Measurements from ENCODE around the gene B3GLCT. TPM values are rescaled to one million over a fixed set of nuclear protein-coding genes. Genes with fewer than 3 reads are reported as not detected.

B3GLCT gene
- total and polyA plus RNA-seq, 2 of the 13 experiments (the other 11 are each of a cell fraction or from before 2014, with no cell fraction given): 2.0 to 7.1 TPM

GRCh38 chr13:31179754-31180153, 20.0 kb upstream of the B3GLCT start (continued):
- TF ChIP-seq ZNF512 (CRISPR knock-in tag; IDR thresholded peaks at IDR 0.05): no peak
- TF ChIP-seq REL (CRISPR knock-in tag; conservative IDR thresholded peaks at IDR 0.05): no peak
- TF ChIP-seq CREB1 (IDR thresholded peaks at IDR 0.05): no peak
- no peak for TF ChIP-seq CREB1 (CRISPR knock-in tag; IDR thresholded peaks at IDR 0.05)
- TF ChIP-seq MXD4 (CRISPR knock-in tag; IDR thresholded peaks at IDR 0.05): no peak
- no peak for TF ChIP-seq ZFP91 (CRISPR knock-in tag; IDR thresholded peaks at IDR 0.05; ENCODE audit: borderline replicate concordance)
- no peak for TF ChIP-seq BHLHE40 (IDR thresholded peaks at IDR 0.05; ENCODE audit: low read length)
- TF ChIP-seq DPF2 (CRISPR knock-in tag; IDR thresholded peaks at IDR 0.05; ENCODE audit: borderline replicate concordance, low read depth): no peak
- TF ChIP-seq ATF3 (CRISPR knock-in tag; IDR thresholded peaks at IDR 0.05): no peak

GRCh38 chr13:31182987-31183386, 16.8 kb upstream of the B3GLCT start:
- Histone ChIP-seq H3K79me2 (ENCODE audit: insufficient read depth, low read length) (no peaks in the 10 kb centered on the region), H3K4me1 (ENCODE audit: insufficient read depth, low read length) (no peaks in the 10 kb centered on the region), H3K36me3 (replicated peaks in 1 of 2; ENCODE audit: control insufficient read depth in 1 of 2, insufficient read depth in 2 of 2, low read length in 2 of 2) (no peaks in the 10 kb centered on the region), H3K27ac (ENCODE audit: extremely low read length, insufficient read depth, low read length) (no peak overlapping the region), H4K20me1 (ENCODE audit: insufficient read depth, low read length) (no peaks in the 10 kb centered on the region), H2AFZ (ENCODE audit: low read length) (no peak overlapping the region), H3K9ac (ENCODE audit: insufficient read depth, low read depth, low read length) (no peak overlapping the region), H3K4me3 (replicated peaks in 1 of 3; ENCODE audit: insufficient read depth in 1 of 3, low read depth in 2 of 3, low read length in 3 of 3) (no peak overlapping the region), H3K9me3 (ENCODE audit: low read length) (no peaks in the 10 kb centered on the region), H3K4me2 (ENCODE audit: low read depth, low read length) (no peak overlapping the region), H3K27me3 (ENCODE audit: control insufficient read depth in 1 of 2, insufficient read depth in 2 of 2, low read length in 2 of 2) (no peaks in the 10 kb centered on the region)
- WGBS (ENCODE audit: low lambda C conversion rate): 88% methylated on average over 5 of the region's 26 CpGs
- ATAC-seq: no peak
- ChIA-PET CTCF (ENCODE audit: low intra/inter-chr PET ratio, low total read pairs) (no interaction called here), POLR2A (no interaction called here)
- no TSS peak for BruUV-seq (replicated peaks)
- FAIRE-seq: no peak
- no peak for DNase-seq (ENCODE audit: low spot score)
- intact Hi-C loops (cut with micrococcal nuclease; ENCODE audit: unreplicated experiment) (no loop called here), in situ Hi-C loops (cut with HindIII; ENCODE audit: extremely low pct_ligation_motif_present, low pct_unique_long_range_greater_than_20kb) (no loop called here)
- TF ChIP-seq, protein P1, sequence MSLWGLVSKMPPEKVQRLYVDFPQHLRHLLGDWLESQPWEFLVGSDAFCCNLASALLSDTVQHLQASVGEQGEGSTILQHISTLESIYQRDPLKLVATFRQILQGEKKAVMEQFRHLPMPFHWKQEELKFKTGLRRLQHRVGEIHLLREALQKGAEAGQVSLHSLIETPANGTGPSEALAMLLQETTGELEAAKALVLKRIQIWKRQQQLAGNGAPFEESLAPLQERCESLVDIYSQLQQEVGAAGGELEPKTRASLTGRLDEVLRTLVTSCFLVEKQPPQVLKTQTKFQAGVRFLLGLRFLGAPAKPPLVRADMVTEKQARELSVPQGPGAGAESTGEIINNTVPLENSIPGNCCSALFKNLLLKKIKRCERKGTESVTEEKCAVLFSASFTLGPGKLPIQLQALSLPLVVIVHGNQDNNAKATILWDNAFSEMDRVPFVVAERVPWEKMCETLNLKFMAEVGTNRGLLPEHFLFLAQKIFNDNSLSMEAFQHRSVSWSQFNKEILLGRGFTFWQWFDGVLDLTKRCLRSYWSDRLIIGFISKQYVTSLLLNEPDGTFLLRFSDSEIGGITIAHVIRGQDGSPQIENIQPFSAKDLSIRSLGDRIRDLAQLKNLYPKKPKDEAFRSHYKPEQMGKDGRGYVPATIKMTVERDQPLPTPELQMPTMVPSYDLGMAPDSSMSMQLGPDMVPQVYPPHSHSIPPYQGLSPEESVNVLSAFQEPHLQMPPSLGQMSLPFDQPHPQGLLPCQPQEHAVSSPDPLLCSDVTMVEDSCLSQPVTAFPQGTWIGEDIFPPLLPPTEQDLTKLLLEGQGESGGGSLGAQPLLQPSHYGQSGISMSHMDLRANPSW (CRISPR knock-in tag; IDR thresholded peaks at IDR 0.05; ENCODE audit: borderline replicate concordance): no peak
